HG03066 (cell line): ENCODE results near the gene ARHGEF12.

Experiments used
- ATAC-seq: cut with Tn5 transposase; IDR thresholded peaks from one replicate; pipeline ENCODE4 v1.9.1; 2021; ENCODE audit warnings: low read depth; ENCODE audit not compliant: unreplicated experiment

The ARHGEF12 gene

GRCh38 chr11:120316880-120317688 lies 19.1 kb upstream of the ARHGEF12 start:
- ATAC-seq: no peak

GRCh38 chr11:120317689-120318480 lies 18.3 kb upstream of the ARHGEF12 start:
- no peak for ATAC-seq

- ATAC-seq: no peak
Observed at GRCh38 chr11:120318906-120319305, 17.3 kb upstream of the ARHGEF12 start.

- peak; percentile 73 for ATAC-seq
Observed at GRCh38 chr11:120324932-120325810, 11.0 kb upstream of the ARHGEF12 start, which contains the start of gene TLCD5. TSS of gene TLCD5 (plus strand) at chr11:120325299. CDS start at chr11:120327442, 2,143 bp downstream.

GRCh38 chr11:120326228-120326627 lies 10.0 kb upstream of the ARHGEF12 start:
- ATAC-seq: no peak

- no peak for ATAC-seq
Observed at GRCh38 chr11:120326845-120327281, 9.3 kb upstream of the ARHGEF12 start.

- no peak for ATAC-seq
Observed at GRCh38 chr11:120327311-120327710, 8.9 kb upstream of the ARHGEF12 start.

GRCh38 chr11:120329556-120329955 lies 6.7 kb upstream of the ARHGEF12 start:
- no peak for ATAC-seq

- ATAC-seq: no peak
Observed at GRCh38 chr11:120330045-120330444, 6.2 kb upstream of the ARHGEF12 start.

GRCh38 chr11:120331301-120331996 lies 4.8 kb upstream of the ARHGEF12 start:
- no peak for ATAC-seq

- no peak for ATAC-seq
Observed at GRCh38 chr11:120332822-120333716, 3.1 kb upstream of the ARHGEF12 start.

- ATAC-seq: no peak
Observed at GRCh38 chr11:120333801-120334200, 2.4 kb upstream of the ARHGEF12 start.

GRCh38 chr11:120334332-120334731 lies 1.9 kb upstream of the ARHGEF12 start:
- ATAC-seq: no peak

- ATAC-seq: no peak
Observed at GRCh38 chr11:120334894-120335462, 1.2 kb upstream of the ARHGEF12 start.

GRCh38 chr11:120335556-120335907 lies 681 bp upstream of the ARHGEF12 start:
- ATAC-seq: peak; percentile 16

- peak; percentile 33 for ATAC-seq
Observed at GRCh38 chr11:120336641-120337354, 585 bp downstream of the ARHGEF12 start.

- ATAC-seq: no peak
Observed at GRCh38 chr11:120337355-120338106, 1.3 kb downstream of the ARHGEF12 start.
